Testis (tissue), 2 donors: ENCODE results near the gene PAXX.
A peak's percentile ranks its signal among the peaks of the same experiment; 100 is the strongest.

Experiments
- POLR2A ChIP-seq: fragments of 450-650 bp; IDR thresholded peaks from one replicate; pipeline ENCODE4 v1.6.1; 2017; ENCODE audit warnings: antibody characterized with exemption, mild to moderate bottlenecking, moderate library complexity
- TF ChIP-seq, protein P1 (sequence below), 3 experiments: fragments of 450-650 bp in 2 of 3; fragments of 200-600 bp in 1 of 3; sonication (generic) in 1 of 3; IDR thresholded peaks; one replicate each; pipeline ENCODE4 v1.5.1; 2016 to 2019; ENCODE audit warnings: antibody characterized with exemption in 3 of 3, mild to moderate bottlenecking in 2 of 3, moderate library complexity in 1 of 3

DNA sequence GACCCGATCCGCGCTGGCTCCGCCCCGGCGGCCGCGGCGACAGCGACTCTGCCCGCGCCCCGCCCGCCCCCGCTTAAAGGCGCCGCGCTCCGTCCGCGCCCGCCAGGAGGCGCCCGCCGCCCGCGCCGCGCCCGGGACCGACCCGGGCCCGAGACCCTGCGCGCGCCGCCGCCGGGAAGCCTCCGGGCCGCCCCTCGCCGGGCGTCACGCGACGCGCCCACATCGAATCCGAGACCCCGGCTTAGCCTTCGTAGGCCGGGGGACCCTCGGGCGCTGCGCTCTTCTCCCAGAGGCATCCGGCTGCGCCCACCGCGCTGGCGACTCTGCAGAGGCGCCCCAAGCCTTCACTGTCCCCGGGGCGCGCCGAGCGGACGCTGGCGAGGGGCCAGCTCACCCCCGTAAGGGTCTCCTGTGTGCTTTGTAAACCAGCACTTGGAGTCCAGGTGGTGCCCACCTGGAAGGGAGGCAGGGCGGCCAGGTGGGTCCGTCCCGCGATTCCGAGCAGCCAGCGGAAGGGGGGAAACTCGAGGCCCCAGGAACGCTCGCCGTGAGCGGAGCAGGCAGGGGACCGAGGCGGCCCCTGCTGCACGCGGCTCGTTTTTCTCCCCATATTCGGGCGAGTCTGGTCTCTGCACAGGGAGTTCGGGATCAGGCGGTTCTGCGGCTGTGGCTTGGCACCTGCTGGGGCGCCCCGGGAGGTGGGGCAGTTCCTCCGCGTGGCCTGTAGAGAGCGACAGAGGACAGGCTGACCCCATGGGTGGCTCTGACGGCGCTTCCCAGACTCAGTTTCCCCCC lies 36.2 kb downstream of the PAXX start:
- no peak for TF ChIP-seq POLR2A
- TF ChIP-seq, protein P1, sequence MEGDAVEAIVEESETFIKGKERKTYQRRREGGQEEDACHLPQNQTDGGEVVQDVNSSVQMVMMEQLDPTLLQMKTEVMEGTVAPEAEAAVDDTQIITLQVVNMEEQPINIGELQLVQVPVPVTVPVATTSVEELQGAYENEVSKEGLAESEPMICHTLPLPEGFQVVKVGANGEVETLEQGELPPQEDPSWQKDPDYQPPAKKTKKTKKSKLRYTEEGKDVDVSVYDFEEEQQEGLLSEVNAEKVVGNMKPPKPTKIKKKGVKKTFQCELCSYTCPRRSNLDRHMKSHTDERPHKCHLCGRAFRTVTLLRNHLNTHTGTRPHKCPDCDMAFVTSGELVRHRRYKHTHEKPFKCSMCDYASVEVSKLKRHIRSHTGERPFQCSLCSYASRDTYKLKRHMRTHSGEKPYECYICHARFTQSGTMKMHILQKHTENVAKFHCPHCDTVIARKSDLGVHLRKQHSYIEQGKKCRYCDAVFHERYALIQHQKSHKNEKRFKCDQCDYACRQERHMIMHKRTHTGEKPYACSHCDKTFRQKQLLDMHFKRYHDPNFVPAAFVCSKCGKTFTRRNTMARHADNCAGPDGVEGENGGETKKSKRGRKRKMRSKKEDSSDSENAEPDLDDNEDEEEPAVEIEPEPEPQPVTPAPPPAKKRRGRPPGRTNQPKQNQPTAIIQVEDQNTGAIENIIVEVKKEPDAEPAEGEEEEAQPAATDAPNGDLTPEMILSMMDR (IDR thresholded peaks at IDR 0.05) = peak in 1 of 3 experiments; percentile 67
